Caco-2 (cell line): ENCODE data around the gene HIVEP1. TPM values are rescaled to one million over a fixed set of nuclear protein-coding genes. Genes with fewer than 3 reads are reported as not detected.

Source experiments
- BruUV-seq: library from RNA; stranded (reverse); fragments of 400-500 nt; replicated peaks from 2 replicates; lab custom pipeline; 2021; lab: Mats Ljungman, UMichigan
- CTCF ChIA-PET: fragments of 300-600 bp; sonication (Branson Sonifier 250); formaldehyde crosslinking; loops from one replicate; lab custom pipeline; 2022; ENCODE audit warnings: antibody characterized with exemption; lab: Charles Lee
- POLR2A ChIA-PET: fragments of 300-600 bp; sonication (Branson Sonifier 250); formaldehyde crosslinking; loops from one replicate; lab custom pipeline; 2022; ENCODE audit warnings: antibody characterized with exemption; lab: Charles Lee
- DNase-seq, 2 experiments: peaks; one replicate each; pipeline versions ENCODE4 v3.0.0 to v3.0.0-alpha.2; 2020 to 2022
- H3K27me3 ChIP-seq: replicated peaks from 2 replicates; pipeline ENCODE4 v1.6.0; 2011; ENCODE audit warnings: low read length; ENCODE audit not compliant: control insufficient read depth, insufficient read depth
- H3K36me3 ChIP-seq: 2 replicates; pipeline ENCODE4 v1.5.1; 2011; ENCODE audit warnings: low read length; ENCODE audit not compliant: control insufficient read depth, insufficient read depth
- H3K4me1 ChIP-seq: fragments of 250-450 bp; sonication (Bioruptor Pico); 2 replicates; pipeline ENCODE4 v1.5.1; 2020; ENCODE audit warnings: mild to moderate bottlenecking
- H3K4me3 ChIP-seq: 2 replicates; pipeline ENCODE4 v1.5.1; 2011; ENCODE audit warnings: low read depth, mild to moderate bottlenecking, control low read depth, low read length
- H3K9me3 ChIP-seq: fragments of 250-450 bp; sonication (Bioruptor Pico); 2 replicates; pipeline ENCODE4 v1.5.1; 2020; ENCODE audit warnings: mild to moderate bottlenecking, moderate library complexity
- H3K27ac Mint-ChIP-seq: one replicate; pipeline ENCODE4 v1.8.0; 2022; ENCODE audit warnings: mixed read lengths; ENCODE audit not compliant: unreplicated experiment
- H3K27me3 Mint-ChIP-seq: one replicate; pipeline ENCODE4 v1.8.0; 2022; ENCODE audit warnings: mixed read lengths; ENCODE audit not compliant: insufficient read depth, unreplicated experiment
- H3K36me3 Mint-ChIP-seq: one replicate; pipeline ENCODE4 v1.8.0; 2022; ENCODE audit warnings: mild to moderate bottlenecking, mixed read lengths; ENCODE audit not compliant: insufficient read depth, unreplicated experiment
- H3K4me1 Mint-ChIP-seq: one replicate; pipeline ENCODE4 v1.8.0; 2022; ENCODE audit warnings: low read depth, mixed read lengths; ENCODE audit not compliant: unreplicated experiment
- H3K4me3 Mint-ChIP-seq: one replicate; pipeline ENCODE4 v1.8.0; 2022; ENCODE audit warnings: mild to moderate bottlenecking, moderate library complexity, mixed read lengths; ENCODE audit not compliant: unreplicated experiment
- H3K9me3 Mint-ChIP-seq: one replicate; pipeline ENCODE4 v1.8.0; 2022; ENCODE audit warnings: mixed read lengths; ENCODE audit not compliant: unreplicated experiment
- CTCF ChIP-seq, 2 experiments: fragments of 200-600 bp in 1 of 2; IDR thresholded peaks; 1 replicate in 1 of 2; 2 replicates in 1 of 2; pipeline versions ENCODE4 v1.5.1 to v1.8.0; 2011 to 2022; ENCODE audit warnings: antibody characterized with exemption in 1 of 2, control low read depth in 1 of 2, inconsistent platforms in 1 of 2, low read depth in 1 of 2, low read length in 1 of 2, mild to moderate bottlenecking in 1 of 2, moderate library complexity in 1 of 2; ENCODE audit not compliant: insufficient read depth in 1 of 2, severe bottlenecking in 1 of 2, unreplicated experiment in 1 of 2
- intact Hi-C: fragments of 100-400 bp; cut with micrococcal nuclease; formaldehyde crosslinking; loops from one replicate; pipeline ENCODE4 v1.10.0; 2022; ENCODE audit not compliant: unreplicated experiment
- total RNA-seq: library from RNA; stranded (reverse); gene quantifications from 2 replicates; pipeline ENCODE4 v1.2.3, GENCODE V29; 2022

HIVEP1 gene
- total RNA-seq, 1 experiment from 2014 or later: 22.8 TPM

GRCh38 chr6:11992086-11992485, 20.0 kb upstream of the HIVEP1 start:
- no peaks in the 10 kb centered on the region for H3K36me3 ChIP-seq
- no peaks in the 10 kb centered on the region; the same call in 1 of the 2 replicates for H3K4me1 ChIP-seq
- CTCF ChIA-PET: no interaction called here
- H3K4me1 Mint-ChIP-seq: no peaks in the 10 kb centered on the region
- H3K27me3 Mint-ChIP-seq: no peaks in the 10 kb centered on the region
- H3K9me3 ChIP-seq: no peaks in the 10 kb centered on the region
- no peak overlapping the region for H3K27ac Mint-ChIP-seq
- no peak overlapping the region for H3K4me3 Mint-ChIP-seq
- BruUV-seq: no TSS peak
- H3K27me3 ChIP-seq: no peaks in the 10 kb centered on the region
- H3K36me3 Mint-ChIP-seq: no peaks in the 10 kb centered on the region
- intact Hi-C loops: no loop called here
- no peak for DNase-seq
- no peak overlapping the region for H3K4me3 ChIP-seq
- POLR2A ChIA-PET: no interaction called here
- no peak for TF ChIP-seq CTCF (IDR thresholded peaks at IDR 0.05; ENCODE audit: insufficient read depth in 1 of 2, low read depth in 1 of 2, low read length in 1 of 2, severe bottlenecking in 1 of 2, unreplicated experiment in 1 of 2)
- H3K9me3 Mint-ChIP-seq: no peaks in the 10 kb centered on the region

- Mint-ChIP-seq H3K4me1 (peaks cover 9% of the 10 kb centered on the region), H3K27me3 (no peaks in the 10 kb centered on the region), H3K27ac (no peak overlapping the region), H3K36me3 (no peaks in the 10 kb centered on the region), H3K9me3 (peaks cover 12% of the 10 kb centered on the region), H3K4me3 (no peak overlapping the region)
- H3K36me3 ChIP-seq: no peaks in the 10 kb centered on the region
- H3K4me3 ChIP-seq: no peak overlapping the region
- TF ChIP-seq CTCF (IDR thresholded peaks at IDR 0.05; ENCODE audit: insufficient read depth in 1 of 2, low read depth in 1 of 2, low read length in 1 of 2, severe bottlenecking in 1 of 2, unreplicated experiment in 1 of 2): no peak
- H3K4me1 ChIP-seq: no peaks in the 10 kb centered on the region; the same call in 1 of the 2 replicates
- ChIA-PET CTCF (no interaction called here), POLR2A (no interaction called here)
- no peak for DNase-seq
- intact Hi-C loops: no loop called here
- no peaks in the 10 kb centered on the region for H3K27me3 ChIP-seq
- no TSS peak for BruUV-seq
- H3K9me3 ChIP-seq: no peaks in the 10 kb centered on the region
These were observed 17.1 kb upstream of the HIVEP1 start for GRCh38 chr6:11994875-11995461.

- Histone ChIP-seq H3K4me3 (no peak overlapping the region), H3K27me3 (no peaks in the 10 kb centered on the region), H3K4me1 (peaks cover 3% of the 10 kb centered on the region; the same call in 1 of the 2 replicates), H3K36me3 (no peaks in the 10 kb centered on the region), H3K9me3 (no peaks in the 10 kb centered on the region)
- Mint-ChIP-seq H3K4me1 (peaks cover 12% of the 10 kb centered on the region), H3K36me3 (no peaks in the 10 kb centered on the region), H3K4me3 (no peak overlapping the region), H3K9me3 (peaks cover 12% of the 10 kb centered on the region), H3K27ac (no peak overlapping the region), H3K27me3 (no peaks in the 10 kb centered on the region)
- intact Hi-C loops: no loop called here
- no TSS peak for BruUV-seq
- POLR2A ChIA-PET: no interaction called here
- TF ChIP-seq CTCF (IDR thresholded peaks at IDR 0.05; ENCODE audit: insufficient read depth in 1 of 2, low read depth in 1 of 2, low read length in 1 of 2, severe bottlenecking in 1 of 2, unreplicated experiment in 1 of 2): no peak
- CTCF ChIA-PET: no interaction called here
- DNase-seq: no peak
These were observed 15.4 kb upstream of the HIVEP1 start for GRCh38 chr6:11996751-11997150.
